Brain pericyte (primary cell): Measurements from ENCODE around the gene ARFRP1.

ENCODE experiments used
- DNase-seq: peaks from one replicate; pipeline ENCODE4 v3.0.0-alpha.2; 2012; ENCODE audit warnings: low read depth, low spot score

The ARFRP1 gene

GRCh38 chr20:63743210-63743970, 35.6 kb upstream of the ARFRP1 start:
- no peak for DNase-seq

GRCh38 chr20:63742381-63743024, 34.7 kb upstream of the ARFRP1 start:
- no peak for DNase-seq

GRCh38 chr20:63741676-63742380, 34.1 kb upstream of the ARFRP1 start:
- DNase-seq: no peak

GRCh38 chr20:63741354-63741675, 33.5 kb upstream of the ARFRP1 start:
- no peak for DNase-seq

- peak; percentile 61 for DNase-seq
Observed at GRCh38 chr20:63740627-63741353, 33.0 kb upstream of the ARFRP1 start.

GRCh38 chr20:63740070-63740626, 32.4 kb upstream of the ARFRP1 start:
- no peak for DNase-seq

GRCh38 chr20:63739130-63740069, 31.6 kb upstream of the ARFRP1 start, which contains the start of gene SLC2A4RG:
SLC2A4RG (plus strand) TSS chr20:63739776; CDS start chr20:63739913, 137 bp downstream.
- DNase-seq: no peak

- DNase-seq: no peak
Observed at GRCh38 chr20:63738687-63739129, 30.9 kb upstream of the ARFRP1 start.

- DNase-seq: no peak
Observed at GRCh38 chr20:63737945-63738686, 30.3 kb upstream of the ARFRP1 start.

- DNase-seq: no peak
Observed at GRCh38 chr20:63737695-63737944, 29.8 kb upstream of the ARFRP1 start.

GRCh38 chr20:63736893-63737694, 29.3 kb upstream of the ARFRP1 start:
- no peak for DNase-seq

GRCh38 chr20:63735859-63736718, 28.3 kb upstream of the ARFRP1 start, which contains the start of gene LIME1:
LIME1 (plus strand) TSS chr20:63736664; CDS start chr20:63737550, 886 bp downstream.
- no peak for DNase-seq

- DNase-seq: no peak
Observed at GRCh38 chr20:63734946-63735858, 27.4 kb upstream of the ARFRP1 start.

GRCh38 chr20:63734111-63734945, 26.6 kb upstream of the ARFRP1 start:
- DNase-seq: no peak

- no peak for DNase-seq
Observed at GRCh38 chr20:63733579-63734081, 25.9 kb upstream of the ARFRP1 start.

GRCh38 chr20:63733117-63733516, 25.3 kb upstream of the ARFRP1 start:
- DNase-seq: no peak
